ENCODE results near the gene PARP15. TPM values are rescaled to one million over a fixed set of nuclear protein-coding genes. Genes with fewer than 3 reads are reported as not detected.

The PARP15 gene
- total RNA-seq, 1 experiment from 2014 or later, result 0.15 TPM

- ChIA-PET POLR2A (no interaction called here), CTCF (no interaction called here)
- TF ChIP-seq SMAD3 (CRISPR knock-in tag; IDR thresholded peaks at IDR 0.05; ENCODE audit: borderline replicate concordance) (no peak), ZNF416 (CRISPR knock-in tag; IDR thresholded peaks at IDR 0.05) (no peak), NFATC4 (CRISPR knock-in tag; IDR thresholded peaks at IDR 0.05) (no peak), SMAD4 (CRISPR knock-in tag; IDR thresholded peaks at IDR 0.05) (no peak), MAX (CRISPR knock-in tag; IDR thresholded peaks at IDR 0.05) (no peak), JUN (CRISPR knock-in tag; IDR thresholded peaks at IDR 0.05) (no peak), FOXP4 (CRISPR knock-in tag; IDR thresholded peaks at IDR 0.05) (no peak), MYBL2 (CRISPR knock-in tag; IDR thresholded peaks at IDR 0.05) (no peak)
- Mint-ChIP-seq H3K4me3 (no peak overlapping the region), H3K27me3 (ENCODE audit: low read depth) (no peaks in the 10 kb centered on the region), H3K9me3 (peaks cover 8% of the 10 kb centered on the region), H3K36me3 (no peaks in the 10 kb centered on the region), H3K27ac (no peak overlapping the region), H3K4me1 (peaks cover 22% of the 10 kb centered on the region)
- ATAC-seq (no peak), DNase-seq (ENCODE audit: low spot score) (no peak)
Observed at GRCh38 chr3:122590610-122591009, 13.2 kb downstream of the PARP15 start.

- Mint-ChIP-seq H3K4me1 (peaks cover 10% of the 10 kb centered on the region), H3K4me3 (no peak overlapping the region), H3K9me3 (peaks cover 6% of the 10 kb centered on the region; the same call in 1 of the 2 replicates), H3K36me3 (no peaks in the 10 kb centered on the region), H3K27ac (no peak overlapping the region), H3K27me3 (ENCODE audit: low read depth) (no peaks in the 10 kb centered on the region)
- ChIA-PET POLR2A (no interaction called here), CTCF (no interaction called here)
- DNase-seq (ENCODE audit: low spot score), result no peak
- ATAC-seq, result no peak
- TF ChIP-seq PRDM15 (CRISPR knock-in tag; IDR thresholded peaks at IDR 0.05) (no peak), ZNF121 (CRISPR knock-in tag; IDR thresholded peaks at IDR 0.05) (no peak), MLX (CRISPR knock-in tag; IDR thresholded peaks at IDR 0.05) (no peak), ATF2 (CRISPR knock-in tag; IDR thresholded peaks at IDR 0.05; ENCODE audit: borderline replicate concordance, low read depth) (no peak), MYBL2 (CRISPR knock-in tag; IDR thresholded peaks at IDR 0.05) (no peak)
Observed at GRCh38 chr3:122594025-122594424, 16.6 kb downstream of the PARP15 start.

- ChIA-PET CTCF (no interaction called here), POLR2A (no interaction called here)
- peaks cover 3% of the 10 kb centered on the region for H3K4me1 Mint-ChIP-seq
- H3K27ac Mint-ChIP-seq, result no peak overlapping the region
- ATAC-seq (no peak), DNase-seq (ENCODE audit: low spot score) (no peak)
- no peaks in the 10 kb centered on the region for H3K36me3 Mint-ChIP-seq
- H3K27me3 Mint-ChIP-seq (ENCODE audit: low read depth), result no peaks in the 10 kb centered on the region
- H3K4me3 Mint-ChIP-seq, result no peak overlapping the region
- peaks cover 2% of the 10 kb centered on the region; the same call in 1 of the 2 replicates for H3K9me3 Mint-ChIP-seq
- no peak for TF ChIP-seq ZNF263 (CRISPR knock-in tag; IDR thresholded peaks at IDR 0.05; ENCODE audit: low read depth)
- no peak for TF ChIP-seq JUN (CRISPR knock-in tag; IDR thresholded peaks at IDR 0.05)
- no peak for TF ChIP-seq MXD4 (CRISPR knock-in tag; IDR thresholded peaks at IDR 0.05; ENCODE audit: borderline replicate concordance)
- TF ChIP-seq NFE2L1 (CRISPR knock-in tag; IDR thresholded peaks at IDR 0.05), result no peak
- TF ChIP-seq NR3C1 (CRISPR knock-in tag; conservative IDR thresholded peaks at IDR 0.05; ENCODE audit: low read depth), result no peak
- no peak for TF ChIP-seq ESRRA (CRISPR knock-in tag; IDR thresholded peaks at IDR 0.05; ENCODE audit: borderline replicate concordance)
- TF ChIP-seq ZNF532 (CRISPR knock-in tag; IDR thresholded peaks at IDR 0.05; ENCODE audit: borderline replicate concordance), result no peak
- no peak for TF ChIP-seq SMAD3 (CRISPR knock-in tag; IDR thresholded peaks at IDR 0.05; ENCODE audit: borderline replicate concordance)
- TF ChIP-seq FOXP1 (CRISPR knock-in tag; IDR thresholded peaks at IDR 0.05; ENCODE audit: borderline replicate concordance), result no peak
Observed at GRCh38 chr3:122598151-122598550, 20.7 kb downstream of the PARP15 start.

Data from WTC11 (cell line).